Keratinocyte (primary cell): ENCODE data around the gene CD3G. TPM values are rescaled to one million over a fixed set of nuclear protein-coding genes. Genes with fewer than 3 reads are reported as not detected.

Experiments used
- DNase-seq: peaks from one replicate; pipeline ENCODE4 v3.0.0-alpha.2; 2011; ENCODE audit warnings: low read depth, missing footprints, low spot score
- FAIRE-seq: peaks from 2 replicates; lab custom pipeline; 2011; peaks lifted over from hg19 to GRCh38; lab: Jason Lieb, UNC
- H2AFZ ChIP-seq: 2 replicates; pipeline ENCODE4 v1.6.0; 2012; ENCODE audit warnings: low read length, control low read depth, inconsistent platforms; ENCODE audit not compliant: control insufficient read depth
- H3K27ac ChIP-seq: 2 replicates; pipeline ENCODE4 v1.5.1; 2011; ENCODE audit warnings: low read length; ENCODE audit not compliant: control insufficient read depth, insufficient read depth
- H3K27me3 ChIP-seq: 3 replicates; pipeline ENCODE4 v1.6.0; 2011; ENCODE audit warnings: low read length; ENCODE audit not compliant: control insufficient read depth, insufficient read depth; ENCODE audit errors: extremely low read depth
- H3K36me3 ChIP-seq, 2 experiments: 2 replicates in 1 of 2; 3 replicates in 1 of 2; pipeline ENCODE4 v1.5.1; 2011; ENCODE audit warnings: low read length in 2 of 2, mild to moderate bottlenecking in 1 of 2; ENCODE audit not compliant: control insufficient read depth in 2 of 2, insufficient read depth in 2 of 2; ENCODE audit errors: extremely low read depth in 1 of 2
- H3K4me1 ChIP-seq: 3 replicates; pipeline ENCODE4 v1.5.1; 2011; ENCODE audit warnings: low read length; ENCODE audit not compliant: control insufficient read depth, insufficient read depth; ENCODE audit errors: extremely low read depth
- H3K4me2 ChIP-seq: 3 replicates; pipeline ENCODE4 v1.6.0; 2011; ENCODE audit warnings: low read depth, low read length; ENCODE audit not compliant: control insufficient read depth, insufficient read depth; ENCODE audit errors: extremely low read depth
- H3K4me3 ChIP-seq, 3 experiments: fragments of 200-600 bp in 1 of 3; sonication (generic) in 1 of 3; 2 replicates in 2 of 3; 3 replicates in 1 of 3; pipeline ENCODE4 v1.5.1; 2011 to 2016; ENCODE audit warnings: low read length in 3 of 3, mild to moderate bottlenecking in 3 of 3, control low read depth in 2 of 3, inconsistent platforms in 1 of 3, low read depth in 1 of 3, mixed read lengths in 1 of 3, mixed run types in 1 of 3, moderate library complexity in 1 of 3; ENCODE audit not compliant: control insufficient read depth in 2 of 3, insufficient read depth in 2 of 3; ENCODE audit errors: extremely low read depth in 1 of 3
- H3K79me2 ChIP-seq: 2 replicates; pipeline ENCODE4 v1.6.0; 2012; ENCODE audit warnings: low read length; ENCODE audit not compliant: control insufficient read depth, insufficient read depth
- H3K9ac ChIP-seq: 3 replicates; pipeline ENCODE4 v1.6.0; 2011; ENCODE audit warnings: low read length; ENCODE audit not compliant: control insufficient read depth, insufficient read depth; ENCODE audit errors: extremely low read depth
- H3K9me1 ChIP-seq: 3 replicates; pipeline ENCODE4 v1.6.0; 2011; ENCODE audit warnings: low read length; ENCODE audit not compliant: control insufficient read depth, insufficient read depth; ENCODE audit errors: extremely low read depth
- H3K9me3 ChIP-seq: 2 replicates; pipeline ENCODE4 v1.5.1; 2012; ENCODE audit warnings: low read depth, low read length; ENCODE audit not compliant: control insufficient read depth
- H4K20me1 ChIP-seq: 3 replicates; pipeline ENCODE4 v1.6.0; 2011; ENCODE audit warnings: low read length; ENCODE audit not compliant: control insufficient read depth, insufficient read depth; ENCODE audit errors: extremely low read depth
- CTCF ChIP-seq, 3 experiments: IDR thresholded peaks in 1 of 3; conservative IDR thresholded peaks in 1 of 3; optimal IDR thresholded peaks in 1 of 3; 2 replicates in 2 of 3; 3 replicates in 1 of 3; pipeline versions ENCODE3 to v1.5.1; 2011; ENCODE audit warnings: low read length in 3 of 3, mild to moderate bottlenecking in 3 of 3, moderate library complexity in 2 of 3, control low read depth in 1 of 3, inconsistent platforms in 1 of 3; ENCODE audit not compliant: insufficient read depth in 2 of 3; ENCODE audit errors: extremely low read depth in 1 of 3
- EZH2 ChIP-seq: IDR thresholded peaks from one replicate; pipeline ENCODE4 v1.6.1; 2012; ENCODE audit warnings: inconsistent platforms, mild to moderate bottlenecking, low read length, moderate library complexity
- dilution Hi-C: fragments of 300-500 bp; cut with MboI; formaldehyde crosslinking; loops from one replicate; pipeline ENCODE4 v1.7.0; 2020; ENCODE audit warnings: low sequenced_read_pairs; ENCODE audit not compliant: extremely low pct_ligation_motif_present
- polyA plus RNA-seq, 5 experiments: library from polyadenylated mRNA; depleted of rRNA in 3 of 5; stranded (reverse) in 3 of 5; stranded (forward) in 1 of 5; unstranded in 1 of 5; fragments of >200 nt; gene quantifications; 1 replicate in 1 of 5; 2 replicates in 3 of 5; 3 replicates in 1 of 5; pipeline versions ENCODE4 v1.2.1 to v1.2.3, GENCODE V29; 2011 to 2012; ENCODE audit warnings: missing spikeins in 2 of 5, low read depth in 1 of 5, low replicate concordance in 1 of 5

Gene CD3G
- polyA plus RNA-seq, 1 donor (not counting 4 experiments of a cell fraction or from before 2014, with no cell fraction given): not detected

- H3K27me3 ChIP-seq: peaks cover 5% of the 10 kb centered on the region
- TF ChIP-seq CTCF (optimal IDR thresholded peaks at IDR 0.05 in 1 of 3, IDR thresholded peaks at IDR 0.05 in 1 of 3, conservative IDR thresholded peaks at IDR 0.05 in 1 of 3; ENCODE audit: extremely low read depth in 1 of 3, insufficient read depth in 2 of 3, low read length in 3 of 3): no peak
- TF ChIP-seq EZH2: no peak
- H3K36me3 ChIP-seq: no peaks in the 10 kb centered on the region
- H3K4me1 ChIP-seq: no peaks in the 10 kb centered on the region
- H3K9ac ChIP-seq: no peak overlapping the region
- dilution Hi-C loops: no loop called here
- FAIRE-seq (no peak), DNase-seq (no peak)
- no peaks in the 10 kb centered on the region for H4K20me1 ChIP-seq
- H3K9me1 ChIP-seq: no peaks in the 10 kb centered on the region
- H3K79me2 ChIP-seq: no peaks in the 10 kb centered on the region
- no peak overlapping the region for H2AFZ ChIP-seq
- no peak overlapping the region for H3K4me3 ChIP-seq
- no peak overlapping the region for H3K27ac ChIP-seq
- no peaks in the 10 kb centered on the region for H3K9me3 ChIP-seq
- H3K4me2 ChIP-seq: no peak overlapping the region
These were observed 33.9 kb upstream of the CD3G start for GRCh38 chr11:118310271-118310670.

- dilution Hi-C loops: no loop called here
These were observed 33.2 kb upstream of the CD3G start for GRCh38 chr11:118310781-118311485.

More at GRCh38 chr11:118310781-118311485, 33.2 kb upstream of the CD3G start:
- H3K79me2 ChIP-seq: no peaks in the 10 kb centered on the region
- no peak overlapping the region for H3K4me3 ChIP-seq
- no peak overlapping the region for H3K27ac ChIP-seq
- H3K9me1 ChIP-seq: no peaks in the 10 kb centered on the region
- TF ChIP-seq CTCF (optimal IDR thresholded peaks at IDR 0.05 in 1 of 3, IDR thresholded peaks at IDR 0.05 in 1 of 3, conservative IDR thresholded peaks at IDR 0.05 in 1 of 3; ENCODE audit: extremely low read depth in 1 of 3, insufficient read depth in 2 of 3, low read length in 3 of 3) (no peak), EZH2 (no peak)
- FAIRE-seq: no peak
- no peak for DNase-seq
- no peaks in the 10 kb centered on the region for H3K9me3 ChIP-seq
- peaks cover 9% of the 10 kb centered on the region for H3K27me3 ChIP-seq
- peaks cover under 1% of the 10 kb centered on the region for H3K4me1 ChIP-seq
- no peak overlapping the region for H3K4me2 ChIP-seq
- H3K9ac ChIP-seq: no peak overlapping the region
- H3K36me3 ChIP-seq: no peaks in the 10 kb centered on the region
- no peak overlapping the region for H2AFZ ChIP-seq
- no peaks in the 10 kb centered on the region for H4K20me1 ChIP-seq
